ENCODE data around the gene ARHGAP40. TPM values are rescaled to one million over a fixed set of nuclear protein-coding genes. Genes with fewer than 3 reads are reported as not detected.

Gene ARHGAP40
- total RNA-seq, 2 donors from 2014 or later, result not detected

DNA sequence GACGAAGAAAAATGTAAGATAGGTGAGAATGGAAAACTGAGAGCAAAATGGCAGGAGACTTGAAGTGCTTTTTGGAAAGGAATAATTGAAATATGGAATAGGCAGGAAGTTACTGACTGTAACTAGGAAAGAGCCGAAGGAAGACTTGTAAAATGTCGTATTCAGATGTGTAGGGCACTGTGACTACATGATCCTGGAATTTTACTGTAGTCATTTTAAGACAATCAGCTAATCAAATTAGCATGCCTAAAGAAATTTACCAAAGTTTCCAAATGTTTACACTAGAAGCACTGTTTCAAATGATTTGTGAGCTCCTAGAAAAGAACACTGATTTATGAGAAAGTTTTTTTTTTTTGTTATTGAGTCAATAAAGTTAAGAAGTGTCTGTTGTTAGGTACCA is 41.8 kb upstream of the ARHGAP40 start:
- H3K36me3 ChIP-seq, result peaks cover 14% of the 10 kb centered on the region
- TF ChIP-seq, protein P1, sequence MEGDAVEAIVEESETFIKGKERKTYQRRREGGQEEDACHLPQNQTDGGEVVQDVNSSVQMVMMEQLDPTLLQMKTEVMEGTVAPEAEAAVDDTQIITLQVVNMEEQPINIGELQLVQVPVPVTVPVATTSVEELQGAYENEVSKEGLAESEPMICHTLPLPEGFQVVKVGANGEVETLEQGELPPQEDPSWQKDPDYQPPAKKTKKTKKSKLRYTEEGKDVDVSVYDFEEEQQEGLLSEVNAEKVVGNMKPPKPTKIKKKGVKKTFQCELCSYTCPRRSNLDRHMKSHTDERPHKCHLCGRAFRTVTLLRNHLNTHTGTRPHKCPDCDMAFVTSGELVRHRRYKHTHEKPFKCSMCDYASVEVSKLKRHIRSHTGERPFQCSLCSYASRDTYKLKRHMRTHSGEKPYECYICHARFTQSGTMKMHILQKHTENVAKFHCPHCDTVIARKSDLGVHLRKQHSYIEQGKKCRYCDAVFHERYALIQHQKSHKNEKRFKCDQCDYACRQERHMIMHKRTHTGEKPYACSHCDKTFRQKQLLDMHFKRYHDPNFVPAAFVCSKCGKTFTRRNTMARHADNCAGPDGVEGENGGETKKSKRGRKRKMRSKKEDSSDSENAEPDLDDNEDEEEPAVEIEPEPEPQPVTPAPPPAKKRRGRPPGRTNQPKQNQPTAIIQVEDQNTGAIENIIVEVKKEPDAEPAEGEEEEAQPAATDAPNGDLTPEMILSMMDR (IDR thresholded peaks at IDR 0.05), result no peak
- H3K27ac ChIP-seq, result no peak overlapping the region
- H3K27me3 ChIP-seq (replicated peaks; ENCODE audit: insufficient read depth), result no peaks in the 10 kb centered on the region
- no peak for ATAC-seq (ENCODE audit: insufficient number of reproducible peaks, low FRiP score, low read depth)
- H3K4me3 ChIP-seq, result no peak overlapping the region
- H3K4me1 ChIP-seq (ENCODE audit: control insufficient read depth in 1 of 2, low read depth in 2 of 2), result no peaks in the 10 kb centered on the region
- no peak for DNase-seq (ENCODE audit: low spot score)
- no peaks in the 10 kb centered on the region for H3K9me3 ChIP-seq

DNA sequence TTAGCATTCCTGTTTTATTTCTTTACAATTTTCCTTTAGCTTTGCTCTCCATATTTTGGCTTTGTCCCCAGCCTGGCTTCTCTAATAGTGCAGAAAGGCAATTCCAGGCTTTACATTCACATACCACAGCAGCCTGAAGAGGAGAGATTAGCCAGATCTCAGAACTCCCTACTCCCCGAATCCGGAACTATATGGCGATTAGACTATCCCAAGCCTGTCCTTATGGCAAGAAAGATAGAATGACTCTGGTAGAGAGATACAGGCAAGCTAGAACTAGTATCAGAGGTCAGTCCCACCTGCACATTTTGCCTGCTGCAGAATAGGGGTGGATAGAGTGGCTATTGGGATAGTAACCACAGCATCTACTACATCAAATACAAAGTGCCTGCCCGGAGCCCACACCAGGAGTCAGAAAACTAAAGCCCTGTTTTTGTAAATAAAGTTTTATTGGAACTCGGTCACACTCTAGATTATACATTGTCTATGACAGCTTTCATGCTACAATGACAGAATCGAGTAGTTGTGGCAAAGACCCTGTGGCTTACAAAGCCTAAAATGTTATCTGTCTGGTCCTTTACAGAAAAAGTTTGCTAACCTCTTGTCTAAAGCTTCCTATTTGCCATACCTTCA is 37.7 kb upstream of the ARHGAP40 start:
- no peak for DNase-seq (ENCODE audit: low spot score)
- ATAC-seq (ENCODE audit: insufficient number of reproducible peaks, low FRiP score, low read depth), result no peak
- Histone ChIP-seq H3K27me3 (replicated peaks; ENCODE audit: insufficient read depth) (no peaks in the 10 kb centered on the region), H3K4me1 (ENCODE audit: control insufficient read depth in 1 of 2, low read depth in 2 of 2) (no peaks in the 10 kb centered on the region), H3K36me3 (peaks cover 11% of the 10 kb centered on the region), H3K27ac (no peak overlapping the region), H3K9me3 (no peaks in the 10 kb centered on the region), H3K4me3 (no peak overlapping the region)
- TF ChIP-seq, protein P1 (IDR thresholded peaks at IDR 0.05), result no peak

DNA sequence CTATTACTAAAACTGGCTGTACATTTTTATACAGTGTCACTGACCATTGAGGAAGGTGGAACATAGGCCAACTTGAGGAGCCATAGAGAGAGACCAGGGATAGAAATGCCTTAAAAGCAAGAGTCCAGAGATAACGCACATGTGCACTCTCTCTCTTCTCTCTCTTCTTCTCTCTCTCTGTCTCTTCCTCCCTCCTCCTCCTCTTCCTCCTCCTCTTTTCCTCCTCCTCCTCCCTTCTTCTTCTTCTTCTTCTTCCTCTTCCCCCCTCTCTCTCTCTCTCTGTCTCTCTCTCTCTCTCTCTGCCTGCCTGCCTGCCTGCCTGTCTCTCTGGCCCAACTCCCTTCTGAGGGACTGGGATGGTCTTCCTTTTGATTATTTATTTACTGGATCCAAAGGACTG is 36.9 kb upstream of the ARHGAP40 start:
- Histone ChIP-seq H3K27me3 (replicated peaks; ENCODE audit: insufficient read depth) (no peaks in the 10 kb centered on the region), H3K4me1 (ENCODE audit: control insufficient read depth in 1 of 2, low read depth in 2 of 2) (no peaks in the 10 kb centered on the region), H3K4me3 (no peak overlapping the region), H3K27ac (no peak overlapping the region), H3K9me3 (no peaks in the 10 kb centered on the region), H3K36me3 (peaks cover 5% of the 10 kb centered on the region)
- no peak for DNase-seq (ENCODE audit: low spot score)
- no peak for ATAC-seq (ENCODE audit: insufficient number of reproducible peaks, low FRiP score, low read depth)
- TF ChIP-seq, protein P1 (IDR thresholded peaks at IDR 0.05), result no peak

DNA sequence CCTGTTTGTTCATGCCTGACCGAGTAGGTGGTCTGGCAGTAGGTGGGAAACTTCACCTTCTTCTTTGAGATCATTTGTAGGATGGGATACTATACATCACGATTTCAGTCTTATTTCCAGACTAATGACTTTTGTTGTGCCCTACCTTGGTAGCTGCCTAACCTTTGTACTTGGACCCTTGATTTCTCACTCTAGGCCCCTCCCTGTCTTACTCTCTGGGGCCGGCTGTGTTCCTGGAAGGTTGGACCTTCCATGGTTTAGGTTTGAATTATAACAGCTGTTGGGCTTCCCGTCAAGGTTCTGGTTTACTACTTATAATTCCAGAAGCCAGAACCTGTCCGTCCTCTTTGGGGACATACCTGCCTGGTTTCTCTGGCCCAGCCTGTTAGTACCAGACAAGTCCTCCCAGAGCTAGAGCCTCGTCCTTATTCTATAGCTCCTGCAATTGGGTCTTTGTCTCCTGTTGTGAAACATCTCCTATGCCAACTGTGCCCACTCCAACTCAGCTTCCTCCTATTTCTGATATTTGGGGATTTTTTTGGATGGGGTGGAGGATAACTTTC is 35.5 kb upstream of the ARHGAP40 start:
- no peaks in the 10 kb centered on the region for H3K4me1 ChIP-seq (ENCODE audit: control insufficient read depth in 1 of 2, low read depth in 2 of 2)
- H3K9me3 ChIP-seq, result no peaks in the 10 kb centered on the region
- DNase-seq (ENCODE audit: low spot score) (no peak), ATAC-seq (ENCODE audit: insufficient number of reproducible peaks, low FRiP score, low read depth) (no peak)
- H3K27ac ChIP-seq, result no peak overlapping the region
- peaks cover 5% of the 10 kb centered on the region for H3K36me3 ChIP-seq
- H3K27me3 ChIP-seq (replicated peaks; ENCODE audit: insufficient read depth), result no peaks in the 10 kb centered on the region
- TF ChIP-seq, protein P1 (IDR thresholded peaks at IDR 0.05), result no peak
- no peak overlapping the region for H3K4me3 ChIP-seq

DNA sequence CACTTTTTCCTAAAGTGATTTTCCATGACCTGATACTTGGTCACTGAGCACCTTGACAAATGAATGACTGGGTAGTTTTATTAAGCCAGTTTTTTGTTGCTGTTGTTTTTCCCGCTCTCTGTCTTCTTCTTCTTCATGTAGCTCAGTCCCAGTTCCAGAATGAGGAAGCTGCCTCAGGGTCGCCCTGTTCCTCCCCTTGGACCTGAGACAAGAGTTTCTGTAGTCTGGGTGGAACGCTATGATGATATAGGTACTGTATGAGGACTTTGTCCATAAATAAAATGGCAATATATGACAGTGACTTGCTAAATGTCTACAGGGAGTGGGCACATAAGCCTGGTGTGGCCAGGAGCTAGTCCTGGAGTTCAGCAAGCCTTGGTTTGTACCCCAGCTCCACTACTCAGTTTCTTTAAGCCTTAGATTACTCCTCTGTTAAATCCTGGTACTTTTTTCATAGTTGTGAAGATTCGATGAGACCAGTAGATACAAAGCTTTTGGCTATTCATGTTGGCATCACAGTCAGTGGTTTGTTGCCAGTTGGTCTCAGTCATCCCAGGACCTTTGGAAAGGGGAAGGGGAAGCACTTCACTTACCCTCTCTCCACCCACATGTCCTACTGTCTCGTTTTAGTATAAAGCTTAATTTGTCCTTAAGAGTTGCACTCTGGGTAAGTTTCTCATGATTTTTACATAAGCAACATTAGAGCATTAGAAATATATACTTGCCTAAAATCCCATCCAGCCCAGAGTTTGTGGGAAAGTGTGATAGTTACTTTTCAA is 31.7 kb upstream of the ARHGAP40 start:
- Histone ChIP-seq H3K27ac (no peak overlapping the region), H3K9me3 (no peaks in the 10 kb centered on the region), H3K4me3 (no peak overlapping the region), H3K27me3 (replicated peaks; ENCODE audit: insufficient read depth) (no peaks in the 10 kb centered on the region), H3K36me3 (peaks cover 19% of the 10 kb centered on the region), H3K4me1 (ENCODE audit: control insufficient read depth in 1 of 2, low read depth in 2 of 2) (no peaks in the 10 kb centered on the region)
- ATAC-seq (ENCODE audit: insufficient number of reproducible peaks, low FRiP score, low read depth) (no peak), DNase-seq (ENCODE audit: low spot score) (no peak)
- TF ChIP-seq, protein P1 (IDR thresholded peaks at IDR 0.05), result no peak
